IgD-negative memory B cell (primary cell): ENCODE measurements around the gene LRRC1. TPM values are rescaled to one million over a fixed set of nuclear protein-coding genes. Genes with fewer than 3 reads are reported as not detected.
A peak's percentile ranks its signal among the peaks of the same experiment; 100 is the strongest.
"Not testable (repeated sequence)": the region's sequence is repeated elsewhere in the genome, so short reads cannot be mapped to it uniquely, and the experiment has no call there.

Experiments used
- H3K27ac Mint-ChIP-seq, 3 donors: one replicate each; pipeline ENCODE4 v1.8.0; 2020 to 2022; ENCODE audit warnings: mild to moderate bottlenecking in 3 of 3, mixed read lengths in 3 of 3, moderate library complexity in 1 of 3
- H3K27me3 Mint-ChIP-seq: one replicate; pipeline ENCODE4 v1.8.0; 2021; ENCODE audit warnings: mixed read lengths
- H3K36me3 Mint-ChIP-seq: one replicate; pipeline ENCODE4 v1.8.0; 2020; ENCODE audit warnings: mild to moderate bottlenecking, mixed read lengths
- H3K4me1 Mint-ChIP-seq, 3 donors: one replicate each; pipeline ENCODE4 v1.8.0; 2020 to 2022; ENCODE audit warnings: mixed read lengths in 3 of 3, mild to moderate bottlenecking in 1 of 3
- H3K4me3 Mint-ChIP-seq, 4 donors: one replicate each; pipeline ENCODE4 v1.8.0; 2020 to 2022; ENCODE audit warnings: mild to moderate bottlenecking in 4 of 4, mixed read lengths in 4 of 4, moderate library complexity in 3 of 4
- H3K9me3 Mint-ChIP-seq, 3 donors: one replicate each; pipeline ENCODE4 v1.8.0; 2020 to 2021; ENCODE audit warnings: mixed read lengths in 3 of 3, mild to moderate bottlenecking in 1 of 3
- polyA plus RNA-seq: library from polyadenylated mRNA; unstranded; fragments of 300-500 nt; fragmentation: Illumina TruSeq; gene quantifications from one replicate; pipeline ENCODE4 v1.2.3, GENCODE V29; 2021

Gene LRRC1
- polyA plus RNA-seq, 1 donor from 2014 or later = 5.0 TPM

GRCh38 chr6:53797304-53797703, 2.5 kb downstream of the LRRC1 start:
- H3K4me3 Mint-ChIP-seq = peak overlapping the region in 2 of 4 donors; percentile 2 to 93
- H3K27me3 Mint-ChIP-seq = no peaks in the 10 kb centered on the region
- H3K4me1 Mint-ChIP-seq = peaks cover 20 to 26% (median 20%) of the 10 kb centered on the region in 3 donors
- H3K27ac Mint-ChIP-seq = peak overlapping the region in 1 of 3 donors; percentile 0
- H3K9me3 Mint-ChIP-seq = no peaks in the 10 kb centered on the region
- H3K36me3 Mint-ChIP-seq = no peaks in the 10 kb centered on the region

- H3K27ac Mint-ChIP-seq = peak overlapping the region in 1 of 3 donors; percentile 13
- no peaks in the 10 kb centered on the region for H3K27me3 Mint-ChIP-seq
- H3K4me3 Mint-ChIP-seq = peak overlapping the region in 1 of 4 donors; percentile 46
- no peaks in the 10 kb centered on the region for H3K36me3 Mint-ChIP-seq
- H3K9me3 Mint-ChIP-seq = no peaks in the 10 kb centered on the region
- H3K4me1 Mint-ChIP-seq = peaks cover 10 to 18% (median 13%) of the 10 kb centered on the region in 3 donors
These were observed 4.5 kb downstream of the LRRC1 start for GRCh38 chr6:53799340-53799739.

GRCh38 chr6:53801022-53801421, 6.2 kb downstream of the LRRC1 start:
- no peak overlapping the region for H3K27ac Mint-ChIP-seq
- H3K4me3 Mint-ChIP-seq = no peak overlapping the region
- peaks cover 7 to 21% (median 7%) of the 10 kb centered on the region in 3 donors for H3K4me1 Mint-ChIP-seq
- H3K36me3 Mint-ChIP-seq = peaks cover 2% of the 10 kb centered on the region
- no peaks in the 10 kb centered on the region for H3K27me3 Mint-ChIP-seq
- H3K9me3 Mint-ChIP-seq = no peaks in the 10 kb centered on the region

- Mint-ChIP-seq H3K27ac (no peak overlapping the region), H3K27me3 (no peaks in the 10 kb centered on the region), H3K4me1 (peaks cover 0 to 16% (median 5%) of the 10 kb centered on the region in 3 donors), H3K9me3 (peaks cover 0 to under 1% (median 0%) of the 10 kb centered on the region in 3 donors), H3K36me3 (peaks cover 4% of the 10 kb centered on the region), H3K4me3 (no peak overlapping the region)
These were observed 7.8 kb downstream of the LRRC1 start for GRCh38 chr6:53802582-53802981.

GRCh38 chr6:53803081-53803860, 8.5 kb downstream of the LRRC1 start:
- Mint-ChIP-seq H3K9me3 (peaks cover 0 to 4% (median 0%) of the 10 kb centered on the region in 3 donors), H3K27me3 (no peaks in the 10 kb centered on the region), H3K4me3 (no peak overlapping the region), H3K4me1 (peaks cover 3 to 22% (median 11%) of the 10 kb centered on the region in 3 donors), H3K36me3 (peaks cover 11% of the 10 kb centered on the region), H3K27ac (no peak overlapping the region)

- peaks cover 14% of the 10 kb centered on the region for H3K36me3 Mint-ChIP-seq
- no peak overlapping the region for H3K4me3 Mint-ChIP-seq
- H3K27ac Mint-ChIP-seq = no peak overlapping the region
These were observed 10.2 kb downstream of the LRRC1 start for GRCh38 chr6:53805016-53805415.

GRCh38 chr6:53805725-53806124, 10.9 kb downstream of the LRRC1 start:
- Mint-ChIP-seq H3K9me3 (peaks cover 0 to 4% (median 0%) of the 10 kb centered on the region in 3 donors), H3K36me3 (peaks cover 14% of the 10 kb centered on the region), H3K27ac (no peak overlapping the region), H3K27me3 (no peaks in the 10 kb centered on the region), H3K4me1 (peaks cover 7 to 22% (median 12%) of the 10 kb centered on the region in 3 donors), H3K4me3 (no peak overlapping the region)

More at GRCh38 chr6:53805016-53805415, 10.2 kb downstream of the LRRC1 start:
- H3K27me3 Mint-ChIP-seq = no peaks in the 10 kb centered on the region
- peaks cover 0 to 4% (median 0%) of the 10 kb centered on the region in 3 donors for H3K9me3 Mint-ChIP-seq
- peaks cover 7 to 21% (median 11%) of the 10 kb centered on the region in 3 donors for H3K4me1 Mint-ChIP-seq

- Mint-ChIP-seq H3K36me3 (peaks cover 14% of the 10 kb centered on the region), H3K4me1 (peaks cover 7 to 25% (median 13%) of the 10 kb centered on the region in 3 donors)
- H3K27ac Mint-ChIP-seq, H3K4me3 Mint-ChIP-seq, H3K27me3 Mint-ChIP-seq, H3K9me3 Mint-ChIP-seq: not testable (repeated sequence)
These were observed 12.8 kb downstream of the LRRC1 start for GRCh38 chr6:53807606-53808005.

- Mint-ChIP-seq H3K27me3 (no peaks in the 10 kb centered on the region), H3K4me1 (peaks cover 7 to 29% (median 13%) of the 10 kb centered on the region in 3 donors), H3K27ac (no peak overlapping the region), H3K36me3 (peaks cover 14% of the 10 kb centered on the region), H3K9me3 (peaks cover 0 to 4% (median 0%) of the 10 kb centered on the region in 3 donors), H3K4me3 (peak overlapping the region in 1 of 4 donors; percentile 42)
These were observed 13.6 kb downstream of the LRRC1 start for GRCh38 chr6:53808302-53808881.

- Mint-ChIP-seq H3K27ac (no peak overlapping the region), H3K27me3 (no peaks in the 10 kb centered on the region)
These were observed 14.9 kb downstream of the LRRC1 start for GRCh38 chr6:53809691-53810090.

GRCh38 chr6:53811082-53811481, 16.3 kb downstream of the LRRC1 start:
- no peak overlapping the region for H3K27ac Mint-ChIP-seq
- H3K4me3 Mint-ChIP-seq = no peak overlapping the region
- H3K9me3 Mint-ChIP-seq = peaks cover 0 to 4% (median 0%) of the 10 kb centered on the region in 3 donors
- peaks cover 12 to 32% (median 17%) of the 10 kb centered on the region in 3 donors for H3K4me1 Mint-ChIP-seq
- H3K36me3 Mint-ChIP-seq = peaks cover 12% of the 10 kb centered on the region
- H3K27me3 Mint-ChIP-seq = no peaks in the 10 kb centered on the region

More at GRCh38 chr6:53809691-53810090, 14.9 kb downstream of the LRRC1 start:
- Mint-ChIP-seq H3K9me3 (peaks cover 0 to 4% (median 0%) of the 10 kb centered on the region in 3 donors), H3K4me1 (peaks cover 12 to 37% (median 17%) of the 10 kb centered on the region in 3 donors), H3K4me3 (no peak overlapping the region), H3K36me3 (peaks cover 14% of the 10 kb centered on the region)

GRCh38 chr6:53811746-53812145, 16.9 kb downstream of the LRRC1 start:
- H3K27me3 Mint-ChIP-seq = no peaks in the 10 kb centered on the region
- H3K9me3 Mint-ChIP-seq = peaks cover 0 to 4% (median 0%) of the 10 kb centered on the region in 3 donors
- peaks cover 11% of the 10 kb centered on the region for H3K36me3 Mint-ChIP-seq
- H3K4me3 Mint-ChIP-seq = no peak overlapping the region
- H3K27ac Mint-ChIP-seq = peak overlapping the region in 1 of 3 donors; percentile 14
- peaks cover 12 to 27% (median 17%) of the 10 kb centered on the region in 3 donors for H3K4me1 Mint-ChIP-seq

- no peak overlapping the region for H3K4me3 Mint-ChIP-seq
- no peak overlapping the region for H3K27ac Mint-ChIP-seq
- no peaks in the 10 kb centered on the region for H3K9me3 Mint-ChIP-seq
These were observed 18.3 kb downstream of the LRRC1 start for GRCh38 chr6:53813096-53813495.

GRCh38 chr6:53813801-53814200, 19.0 kb downstream of the LRRC1 start:
- Mint-ChIP-seq H3K4me1 (peaks cover 6 to 18% (median 8%) of the 10 kb centered on the region in 3 donors), H3K27ac (no peak overlapping the region), H3K9me3 (no peaks in the 10 kb centered on the region), H3K36me3 (no peaks in the 10 kb centered on the region), H3K4me3 (no peak overlapping the region), H3K27me3 (no peaks in the 10 kb centered on the region)

More at GRCh38 chr6:53813096-53813495, 18.3 kb downstream of the LRRC1 start:
- H3K36me3 Mint-ChIP-seq = peaks cover 5% of the 10 kb centered on the region
- H3K27me3 Mint-ChIP-seq = no peaks in the 10 kb centered on the region
- peaks cover 7 to 19% (median 8%) of the 10 kb centered on the region in 3 donors for H3K4me1 Mint-ChIP-seq

GRCh38 chr6:53814353-53814752, 19.5 kb downstream of the LRRC1 start:
- no peaks in the 10 kb centered on the region for H3K9me3 Mint-ChIP-seq

More at GRCh38 chr6:53814353-53814752, 19.5 kb downstream of the LRRC1 start:
- H3K4me3 Mint-ChIP-seq = no peak overlapping the region
- H3K4me1 Mint-ChIP-seq = peaks cover 4 to 22% (median 6%) of the 10 kb centered on the region in 3 donors
- no peak overlapping the region for H3K27ac Mint-ChIP-seq
- H3K36me3 Mint-ChIP-seq = no peaks in the 10 kb centered on the region
- H3K27me3 Mint-ChIP-seq = no peaks in the 10 kb centered on the region
